ENCODE measurements around the gene MCC.

Gene MCC

GRCh38 chr5:113364466-113364865, 123.8 kb downstream of the MCC start:
- no peak for DNase-seq (ENCODE audit: low read depth, low spot score)

DNA sequence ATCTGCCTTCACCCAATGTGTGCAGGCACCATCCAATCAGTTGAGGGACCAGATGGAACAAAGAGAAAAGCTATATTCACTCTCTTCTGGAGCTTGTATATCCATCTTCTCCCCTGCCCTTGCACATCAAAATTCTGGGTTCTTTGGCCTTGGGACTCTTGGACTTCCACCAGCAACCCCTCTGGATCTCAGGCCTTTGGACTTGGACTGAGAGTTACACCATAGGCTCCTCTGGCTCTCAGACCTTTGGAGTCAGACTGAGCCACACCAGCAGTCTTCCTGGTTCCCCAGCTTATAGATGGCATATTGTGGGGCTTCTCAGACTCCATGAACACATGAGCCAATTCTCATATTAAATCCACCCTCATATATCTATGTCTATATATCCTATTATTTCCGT, 126.6 kb downstream of the MCC start:
- no peak for DNase-seq (ENCODE audit: low read depth, low spot score)

GRCh38 chr5:113359419-113359818, 128.8 kb downstream of the MCC start:
- DNase-seq (ENCODE audit: low read depth, low spot score) = no peak

GRCh38 chr5:113358696-113359095, 129.6 kb downstream of the MCC start:
- no peak for DNase-seq (ENCODE audit: low read depth, low spot score)

DNA sequence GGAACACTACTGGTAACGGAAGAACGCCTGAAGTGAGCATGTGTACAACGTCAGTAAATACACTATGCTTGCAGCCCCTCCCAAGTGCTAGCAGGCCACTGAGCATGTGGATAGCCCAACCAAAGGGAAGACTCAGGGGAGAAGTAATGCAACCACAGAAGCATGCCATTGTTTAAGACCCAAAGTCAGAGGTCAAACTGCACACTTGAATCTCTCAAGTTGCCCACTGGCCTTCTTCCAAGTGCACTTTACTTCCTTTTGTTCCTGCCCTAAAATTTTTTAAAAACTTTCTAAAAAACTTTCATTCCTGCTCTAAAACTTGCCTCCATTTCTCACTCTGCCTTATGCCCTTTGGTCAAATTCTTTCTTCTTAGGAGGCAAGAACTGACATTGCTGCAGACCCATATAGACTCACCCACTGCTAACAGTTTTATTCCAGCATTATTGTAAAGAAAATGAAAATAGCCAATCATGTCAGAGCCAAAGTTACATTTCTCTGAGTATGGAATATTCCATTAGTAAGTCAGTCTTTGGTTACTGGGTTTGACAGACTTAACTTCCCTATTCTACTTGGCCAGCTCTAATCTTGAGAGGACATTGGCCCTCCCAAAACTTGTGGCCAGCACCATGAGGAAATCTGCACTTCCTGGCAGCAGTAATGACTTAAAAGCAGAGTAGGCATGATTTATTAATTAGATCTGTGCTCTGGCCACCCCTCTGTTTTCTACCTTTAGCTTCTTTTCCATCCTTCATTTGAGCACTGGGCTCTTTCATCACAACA, 130.4 kb downstream of the MCC start:
- DNase-seq (ENCODE audit: low read depth, low spot score) = no peak

GRCh38 chr5:113356487-113356886, 131.8 kb downstream of the MCC start:
- DNase-seq (ENCODE audit: low read depth, low spot score) = no peak

- DNase-seq (ENCODE audit: low read depth, low spot score) = no peak
Observed at GRCh38 chr5:113354055-113354454, 134.2 kb downstream of the MCC start.

DNA sequence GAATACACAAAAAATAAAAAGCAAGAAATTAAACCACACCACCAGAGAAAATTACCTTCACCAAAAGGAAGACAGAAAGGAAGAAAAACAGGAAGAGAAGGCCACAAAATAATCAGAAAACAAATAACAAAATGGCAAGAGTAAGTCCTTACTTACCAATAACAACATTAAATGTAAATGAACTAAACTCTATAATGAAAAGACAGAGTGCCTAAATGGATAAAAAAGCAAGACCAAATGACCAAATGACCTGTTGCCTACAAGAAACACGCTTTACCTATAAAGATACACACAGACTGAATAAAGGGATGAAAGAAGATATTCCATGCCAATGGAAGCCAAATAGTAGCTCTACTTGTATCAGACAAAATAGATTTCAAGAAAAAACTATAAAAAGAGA, 140.7 kb downstream of the MCC start:
- DNase-seq (ENCODE audit: low read depth, low spot score) = no peak

DNA sequence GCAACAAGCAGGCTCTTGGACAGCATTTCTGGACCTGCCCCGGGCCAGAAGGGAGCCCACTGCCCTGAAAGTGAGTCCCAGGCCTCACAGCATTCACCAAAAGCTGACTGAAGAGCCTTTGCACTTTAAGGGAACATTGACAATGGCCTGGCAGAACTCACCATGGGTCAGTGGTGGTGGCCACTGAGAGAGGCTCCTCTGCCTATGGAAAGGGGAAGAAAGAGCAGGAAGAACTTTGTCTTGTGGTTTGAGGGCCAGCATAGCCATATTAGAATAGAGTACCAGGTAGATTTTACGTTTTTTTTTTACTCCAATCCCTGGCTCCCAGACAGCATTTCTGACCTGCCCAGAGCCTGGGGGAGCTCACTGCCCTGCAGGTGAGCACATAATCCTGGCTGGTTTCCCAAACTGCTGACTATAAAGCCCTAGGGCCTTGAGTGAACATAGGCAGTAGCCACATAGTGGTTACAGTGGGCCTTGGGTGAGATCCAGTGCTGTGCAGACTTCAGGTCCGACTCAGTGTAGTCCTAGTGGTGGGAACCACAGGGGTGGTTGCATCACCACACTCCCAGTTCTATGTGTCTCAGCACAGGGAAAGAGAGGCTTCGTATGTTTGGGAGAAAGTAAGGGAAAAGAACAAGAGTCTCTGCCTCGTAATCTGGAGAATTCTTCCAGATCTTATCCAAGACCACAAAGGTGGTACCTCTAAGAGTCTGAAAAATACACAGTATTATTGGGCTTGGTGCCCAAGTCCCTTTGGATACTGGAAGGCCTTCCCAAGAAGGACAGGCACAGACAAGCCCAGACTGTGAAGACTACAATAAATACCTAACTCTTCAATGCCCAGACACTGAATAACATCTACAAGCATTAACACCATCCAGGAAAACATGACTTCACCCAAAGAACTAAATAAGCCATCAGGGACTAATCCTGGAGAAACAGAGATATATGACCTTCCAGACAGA, 143.0 kb downstream of the MCC start:
- no peak for DNase-seq (ENCODE audit: low read depth, low spot score)

DNA sequence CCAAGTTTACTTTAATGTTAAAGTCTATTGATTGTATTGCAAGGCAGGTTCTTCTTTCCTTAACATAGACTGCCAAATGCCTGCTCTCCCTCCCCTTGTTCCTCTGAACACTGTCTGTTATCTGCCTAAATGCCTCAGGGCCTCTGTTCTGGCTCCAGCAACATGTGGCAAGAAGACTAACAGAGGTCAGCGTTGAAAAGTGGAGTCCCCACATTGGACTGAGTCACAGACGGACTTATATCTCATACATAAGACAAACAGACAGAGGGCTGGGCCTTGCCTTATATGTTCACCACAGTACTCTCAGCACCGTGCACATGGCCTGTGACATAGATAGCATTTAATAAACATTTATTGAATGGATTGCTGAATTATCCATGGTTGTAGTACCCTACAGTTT, 144.9 kb downstream of the MCC start:
- peak; percentile 37 for DNase-seq (ENCODE audit: low read depth, low spot score)

- peak; percentile 17 for DNase-seq (ENCODE audit: low read depth, low spot score)
Observed at GRCh38 chr5:113340537-113340936, 147.7 kb downstream of the MCC start.

DNA sequence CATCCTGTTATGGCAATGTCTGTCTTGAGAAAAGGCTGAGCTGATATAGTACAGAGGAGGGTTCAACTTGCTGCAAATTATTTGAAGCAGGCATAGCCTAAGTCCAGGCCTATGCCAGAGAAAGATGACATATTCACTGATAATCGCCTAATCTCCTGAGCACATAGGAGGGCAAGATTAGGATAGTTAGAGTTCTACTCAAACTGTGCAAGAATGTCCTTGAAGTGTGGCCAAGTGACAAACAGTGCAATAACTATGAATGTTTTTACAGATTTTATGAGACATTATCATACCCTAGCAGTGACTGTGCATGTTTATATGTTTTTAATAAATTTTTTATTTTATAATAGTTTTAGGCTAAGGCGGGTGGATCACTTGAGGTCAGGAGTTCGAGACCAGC, 149.6 kb downstream of the MCC start:
- no peak for DNase-seq (ENCODE audit: low read depth, low spot score)

DNA sequence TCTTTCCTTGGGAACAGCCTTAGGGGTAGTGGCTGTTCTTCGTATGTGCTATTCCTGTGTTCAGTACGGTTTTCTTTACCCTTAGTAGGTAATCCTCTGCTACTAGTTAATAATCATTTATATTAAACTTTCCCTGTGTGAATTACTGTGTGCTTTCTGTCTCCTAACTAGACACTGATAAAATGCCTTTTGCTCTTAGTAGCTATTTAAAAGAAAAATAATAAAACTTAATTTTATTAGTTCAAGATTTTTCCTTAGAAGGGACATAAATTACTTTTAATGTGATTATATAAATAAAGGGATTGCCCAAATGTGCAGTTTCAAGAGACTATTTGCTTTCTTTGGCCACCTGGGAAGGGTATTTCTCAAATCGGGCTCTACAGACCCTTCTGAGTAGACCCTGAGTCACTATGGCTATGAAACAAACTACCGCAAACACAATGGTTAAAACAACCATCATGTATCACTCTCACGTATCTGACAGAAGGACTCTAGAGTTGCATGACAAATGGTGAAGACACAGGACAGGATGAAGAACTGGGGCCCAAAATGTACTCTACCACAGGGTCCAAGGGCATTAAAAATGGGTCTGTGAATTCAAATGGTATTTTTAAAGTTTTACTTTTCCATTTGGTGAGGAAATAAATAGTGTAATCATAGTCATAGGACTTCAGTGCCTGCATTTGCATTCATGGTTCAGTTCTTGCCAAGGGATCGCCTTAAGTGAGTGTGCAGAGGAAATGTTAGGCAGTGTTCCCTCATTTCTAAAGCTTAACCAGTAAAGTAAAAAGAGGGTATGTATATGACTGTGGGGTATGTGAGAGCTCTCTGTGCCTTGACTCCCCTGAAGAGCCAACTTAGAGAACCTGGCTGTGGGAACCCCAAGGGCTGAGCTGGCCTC, 150.5 kb downstream of the MCC start:
- no peak for DNase-seq (ENCODE audit: low read depth, low spot score)

DNA sequence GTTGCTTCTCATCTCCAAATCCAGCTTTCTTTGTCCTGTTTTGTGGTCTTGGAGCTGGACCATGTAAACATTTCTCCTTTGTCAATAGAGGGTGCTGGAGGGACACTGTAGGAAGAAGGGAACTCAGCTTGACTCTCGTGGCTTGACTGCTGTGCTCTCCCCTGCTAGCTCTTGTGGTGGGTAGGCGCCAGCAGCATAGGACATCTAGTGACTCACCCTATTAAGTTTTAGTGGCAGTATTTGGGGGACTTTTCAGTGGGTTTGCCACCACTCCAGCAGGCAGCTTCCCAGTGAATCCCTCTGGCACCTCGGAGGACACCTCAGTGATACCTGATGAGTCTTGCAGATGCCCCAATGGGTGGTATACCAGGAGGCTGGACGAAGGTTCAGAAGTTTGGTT, 151.3 kb downstream of the MCC start:
- DNase-seq (ENCODE audit: low read depth, low spot score) = peak; percentile 60

DNA sequence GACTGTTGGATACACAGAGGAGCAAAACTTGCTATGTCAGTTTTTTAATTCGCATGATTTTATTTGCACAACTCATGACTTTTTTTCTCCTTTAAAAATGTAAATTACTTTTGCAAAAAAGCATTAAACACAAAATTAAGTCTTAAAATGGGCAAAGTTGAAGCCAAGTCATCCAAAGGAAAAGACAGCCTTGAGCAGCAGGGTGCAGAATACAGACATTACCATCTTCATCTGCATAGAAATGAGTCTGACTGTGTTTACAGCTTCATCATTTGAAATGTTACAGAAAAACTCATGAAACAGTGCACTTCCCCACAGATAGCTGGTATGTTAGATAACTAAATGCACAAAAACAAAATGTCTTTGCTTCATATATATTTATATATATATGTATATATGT, 154.8 kb downstream of the MCC start:
- DNase-seq (ENCODE audit: low read depth, low spot score) = no peak

DNA sequence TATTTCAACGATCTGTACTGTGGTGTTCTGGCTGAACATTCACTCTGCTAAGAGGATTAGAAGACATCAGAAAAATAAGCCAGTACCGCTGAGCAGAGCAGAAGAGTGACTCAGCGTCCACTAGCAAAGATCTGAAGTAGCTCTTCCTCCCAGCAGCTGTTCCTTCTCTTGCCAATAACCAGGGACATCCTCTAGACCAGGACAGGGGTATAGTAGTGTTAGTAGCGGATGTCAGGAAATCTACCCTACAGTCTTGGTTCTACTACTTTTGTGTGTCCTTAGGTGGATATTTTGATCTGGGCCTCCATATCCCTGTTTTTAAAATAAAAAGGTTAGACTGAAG, 157.1 kb downstream of the MCC start:
- no peak for DNase-seq (ENCODE audit: low read depth, low spot score)

GRCh38 chr5:113330533-113331208, 157.6 kb downstream of the MCC start:
- DNase-seq (ENCODE audit: low read depth, low spot score) = no peak

- no peak for DNase-seq (ENCODE audit: low read depth, low spot score)
Observed at GRCh38 chr5:113329981-113330380, 158.3 kb downstream of the MCC start.

DNA sequence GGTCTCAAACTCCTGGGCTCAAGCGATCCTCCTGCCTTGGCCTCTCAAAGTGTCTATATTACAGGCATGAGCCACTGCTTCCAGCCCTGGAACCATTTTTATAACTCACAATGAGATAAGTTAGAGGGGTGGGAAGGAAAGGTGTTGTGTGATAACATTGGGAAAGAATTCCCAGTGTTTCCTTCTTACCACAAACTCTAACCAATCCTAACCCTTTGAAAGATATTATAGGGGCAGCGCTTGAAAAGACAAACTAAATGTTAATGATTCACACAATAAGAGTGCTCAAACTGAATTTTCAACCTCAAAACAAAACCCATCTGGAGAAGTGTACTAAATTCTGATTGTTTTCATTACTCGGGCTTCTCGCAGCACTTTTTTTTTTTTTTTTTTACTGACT, 163.2 kb downstream of the MCC start:
- DNase-seq (ENCODE audit: low read depth, low spot score) = no peak

DNA sequence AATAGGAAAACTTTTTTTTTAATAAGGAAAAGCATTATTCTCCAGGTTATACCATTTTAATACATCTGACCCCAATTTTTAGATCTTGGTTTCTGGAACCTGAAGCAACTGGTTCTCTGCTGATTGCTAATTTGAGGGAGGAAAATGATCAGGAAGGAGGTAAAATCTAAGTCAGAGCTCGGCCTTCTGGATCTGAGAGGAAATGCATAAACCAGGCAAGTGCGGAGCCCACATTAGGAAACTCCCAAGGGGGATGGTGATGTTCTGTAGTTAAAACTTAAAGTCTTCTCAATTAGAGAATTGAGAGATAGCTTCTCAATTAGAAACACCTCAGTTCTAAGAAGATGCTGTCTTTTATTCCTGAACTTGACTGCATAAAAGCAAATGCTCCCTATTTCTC, 167.0 kb downstream of the MCC start:
- no peak for DNase-seq (ENCODE audit: low read depth, low spot score)

- no peak for DNase-seq (ENCODE audit: low read depth, low spot score)
Observed at GRCh38 chr5:113320273-113320780, 167.9 kb downstream of the MCC start.
